Mammary epithelial cell (primary cell): ENCODE measurements around the gene SNRNP25.

Experiments used
- CTCF ChIP-seq, 2 donors: IDR thresholded peaks in 1 of 2; conservative IDR thresholded peaks in 1 of 2; 2 replicates each; pipeline ENCODE4 v1.5.1; 2011 to 2012; ENCODE audit warnings: inconsistent platforms in 2 of 2, low read length in 2 of 2, mild to moderate bottlenecking in 2 of 2, control low read depth in 1 of 2, low read depth in 1 of 2; ENCODE audit not compliant: insufficient read depth in 1 of 2; ENCODE audit errors: extremely low read depth in 1 of 2
- EZH2 ChIP-seq: IDR thresholded peaks from 2 replicates; pipeline ENCODE4 v1.6.1; 2012; ENCODE audit warnings: low read length, inconsistent platforms, borderline replicate concordance

GRCh38 chr16:91484-91883 is 37.9 kb downstream of the SNRNP25 start:
- TF ChIP-seq CTCF (conservative IDR thresholded peaks at IDR 0.05 in 1 of 2, IDR thresholded peaks at IDR 0.05 in 1 of 2; ENCODE audit: extremely low read depth in 1 of 2, insufficient read depth in 1 of 2, low read depth in 1 of 2, low read length in 2 of 2) (no peak), EZH2 (no peak)
